OCI-LY1 (cell line): ENCODE measurements around the gene DDX42.

Experiments
- EZH2 ChIP-seq: fragments of 200-600 bp; sonication (generic), shearing (Covaris generic); IDR thresholded peaks from 2 replicates; pipeline ENCODE4 v1.8.0; 2017; ENCODE audit warnings: borderline replicate concordance, mixed run types, mild to moderate bottlenecking, antibody characterized with exemption, low read length, moderate library complexity, mixed read lengths
- TF ChIP-seq, protein P1 (sequence below): fragments of 200-600 bp; sonication (generic), shearing (Covaris generic); IDR thresholded peaks from 2 replicates; pipeline ENCODE4 v1.5.1; 2017; ENCODE audit warnings: mild to moderate bottlenecking, antibody characterized with exemption, low read length, moderate library complexity, mixed read lengths

DNA sequence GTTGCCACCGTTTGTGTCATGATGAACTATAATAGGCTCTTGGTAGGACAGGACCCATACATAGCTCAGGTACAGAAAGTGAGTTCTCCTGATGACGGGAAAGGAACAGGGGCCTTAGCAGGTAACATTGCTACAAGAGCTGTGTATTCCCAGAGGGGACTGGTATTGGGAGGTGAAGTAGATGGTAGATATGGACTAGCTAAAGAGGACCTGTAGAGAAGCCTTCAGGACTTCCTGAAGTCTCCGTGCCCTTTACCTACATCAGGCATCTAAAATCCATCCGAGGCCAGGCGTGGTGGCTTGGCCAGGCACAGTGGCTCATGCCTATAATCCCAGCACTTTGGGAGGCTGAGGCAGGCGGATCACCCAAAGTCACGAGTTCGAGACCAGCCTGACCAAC is 81.2 kb downstream of the DDX42 start:
- TF ChIP-seq, protein P1, sequence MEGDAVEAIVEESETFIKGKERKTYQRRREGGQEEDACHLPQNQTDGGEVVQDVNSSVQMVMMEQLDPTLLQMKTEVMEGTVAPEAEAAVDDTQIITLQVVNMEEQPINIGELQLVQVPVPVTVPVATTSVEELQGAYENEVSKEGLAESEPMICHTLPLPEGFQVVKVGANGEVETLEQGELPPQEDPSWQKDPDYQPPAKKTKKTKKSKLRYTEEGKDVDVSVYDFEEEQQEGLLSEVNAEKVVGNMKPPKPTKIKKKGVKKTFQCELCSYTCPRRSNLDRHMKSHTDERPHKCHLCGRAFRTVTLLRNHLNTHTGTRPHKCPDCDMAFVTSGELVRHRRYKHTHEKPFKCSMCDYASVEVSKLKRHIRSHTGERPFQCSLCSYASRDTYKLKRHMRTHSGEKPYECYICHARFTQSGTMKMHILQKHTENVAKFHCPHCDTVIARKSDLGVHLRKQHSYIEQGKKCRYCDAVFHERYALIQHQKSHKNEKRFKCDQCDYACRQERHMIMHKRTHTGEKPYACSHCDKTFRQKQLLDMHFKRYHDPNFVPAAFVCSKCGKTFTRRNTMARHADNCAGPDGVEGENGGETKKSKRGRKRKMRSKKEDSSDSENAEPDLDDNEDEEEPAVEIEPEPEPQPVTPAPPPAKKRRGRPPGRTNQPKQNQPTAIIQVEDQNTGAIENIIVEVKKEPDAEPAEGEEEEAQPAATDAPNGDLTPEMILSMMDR: no peak
- no peak for TF ChIP-seq EZH2
